Measurements from ENCODE around the gene EXOSC5.

Gene EXOSC5

GRCh38 chr19:41420101-41420880, 23.1 kb upstream of the EXOSC5 start:
- Histone ChIP-seq H3K9me3 (ENCODE audit: insufficient read depth, low read length) (no peaks in the 10 kb centered on the region), H3K79me2 (ENCODE audit: low read length) (no peaks in the 10 kb centered on the region), H3K4me1 (ENCODE audit: low read length) (no peaks in the 10 kb centered on the region), H3K9ac (ENCODE audit: low read length) (no peak overlapping the region), H2AFZ (ENCODE audit: low read depth, low read length) (no peak overlapping the region), H3K36me3 (replicated peaks; ENCODE audit: low read depth, low read length) (peaks cover 11% of the 10 kb centered on the region), H3K27ac (ENCODE audit: low read length) (no peak overlapping the region), H4K20me1 (ENCODE audit: insufficient read depth, low read length) (no peaks in the 10 kb centered on the region), H3K4me3 (ENCODE audit: low read length) (no peak overlapping the region), H3K4me2 (ENCODE audit: low read length) (no peak overlapping the region), H3K27me3 (ENCODE audit: low read depth, low read length) (no peaks in the 10 kb centered on the region)
- no peak for TF ChIP-seq EZH2phosphoT487 (IDR thresholded peaks at IDR 0.05; ENCODE audit: low read depth)
- no peak for TF ChIP-seq CTCF (IDR thresholded peaks at IDR 0.05; ENCODE audit: low read depth, low read length)

- H3K4me2 ChIP-seq (ENCODE audit: low read length): no peak overlapping the region
- no peaks in the 10 kb centered on the region for H4K20me1 ChIP-seq (ENCODE audit: insufficient read depth, low read length)
- H2AFZ ChIP-seq (ENCODE audit: low read depth, low read length): no peak overlapping the region
- TF ChIP-seq CTCF (IDR thresholded peaks at IDR 0.05; ENCODE audit: low read depth, low read length) (no peak), EZH2phosphoT487 (IDR thresholded peaks at IDR 0.05; ENCODE audit: low read depth) (no peak)
- no peaks in the 10 kb centered on the region for H3K9me3 ChIP-seq (ENCODE audit: insufficient read depth, low read length)
- H3K79me2 ChIP-seq (ENCODE audit: low read length): no peaks in the 10 kb centered on the region
- H3K4me1 ChIP-seq (ENCODE audit: low read length): no peaks in the 10 kb centered on the region
- no peak overlapping the region for H3K27ac ChIP-seq (ENCODE audit: low read length)
- no peaks in the 10 kb centered on the region for H3K27me3 ChIP-seq (ENCODE audit: low read depth, low read length)
- peaks cover 16% of the 10 kb centered on the region for H3K36me3 ChIP-seq (replicated peaks; ENCODE audit: low read depth, low read length)
- no peak overlapping the region for H3K4me3 ChIP-seq (ENCODE audit: low read length)
- H3K9ac ChIP-seq (ENCODE audit: low read length): no peak overlapping the region
These were observed 19.1 kb upstream of the EXOSC5 start for GRCh38 chr19:41416194-41416674.

- no peak overlapping the region for H3K27ac ChIP-seq (ENCODE audit: low read length)
- no peaks in the 10 kb centered on the region for H3K4me1 ChIP-seq (ENCODE audit: low read length)
- TF ChIP-seq EZH2phosphoT487 (IDR thresholded peaks at IDR 0.05; ENCODE audit: low read depth) (no peak), CTCF (IDR thresholded peaks at IDR 0.05; ENCODE audit: low read depth, low read length) (no peak)
- no peak overlapping the region for H2AFZ ChIP-seq (ENCODE audit: low read depth, low read length)
- no peaks in the 10 kb centered on the region for H4K20me1 ChIP-seq (ENCODE audit: insufficient read depth, low read length)
- H3K9ac ChIP-seq (ENCODE audit: low read length): no peak overlapping the region
- H3K27me3 ChIP-seq (ENCODE audit: low read depth, low read length): no peaks in the 10 kb centered on the region
- H3K9me3 ChIP-seq (ENCODE audit: insufficient read depth, low read length): no peaks in the 10 kb centered on the region
- H3K79me2 ChIP-seq (ENCODE audit: low read length): no peaks in the 10 kb centered on the region
- H3K36me3 ChIP-seq (replicated peaks; ENCODE audit: low read depth, low read length): peaks cover 10% of the 10 kb centered on the region
- H3K4me3 ChIP-seq (ENCODE audit: low read length): no peak overlapping the region
- no peak overlapping the region for H3K4me2 ChIP-seq (ENCODE audit: low read length)
These were observed 18.0 kb upstream of the EXOSC5 start for GRCh38 chr19:41415154-41415571.

- no peaks in the 10 kb centered on the region for H3K79me2 ChIP-seq (ENCODE audit: low read length)
- no peak overlapping the region for H3K4me2 ChIP-seq (ENCODE audit: low read length)
- no peak overlapping the region for H3K4me3 ChIP-seq (ENCODE audit: low read length)
- no peak overlapping the region for H2AFZ ChIP-seq (ENCODE audit: low read depth, low read length)
- no peaks in the 10 kb centered on the region for H3K9me3 ChIP-seq (ENCODE audit: insufficient read depth, low read length)
- no peak overlapping the region for H3K27ac ChIP-seq (ENCODE audit: low read length)
- no peak overlapping the region for H3K9ac ChIP-seq (ENCODE audit: low read length)
- no peaks in the 10 kb centered on the region for H3K27me3 ChIP-seq (ENCODE audit: low read depth, low read length)
- no peaks in the 10 kb centered on the region for H3K4me1 ChIP-seq (ENCODE audit: low read length)
- 0 out of 2 replicates have a peak, but pooled peaks cover 3% of the 10 kb centered on the region for H4K20me1 ChIP-seq (ENCODE audit: insufficient read depth, low read length)
- H3K36me3 ChIP-seq (replicated peaks; ENCODE audit: low read depth, low read length): peaks cover 7% of the 10 kb centered on the region
- TF ChIP-seq CTCF (IDR thresholded peaks at IDR 0.05; ENCODE audit: low read depth, low read length) (no peak), EZH2phosphoT487 (IDR thresholded peaks at IDR 0.05; ENCODE audit: low read depth) (no peak)
These were observed 17.3 kb upstream of the EXOSC5 start for GRCh38 chr19:41414461-41414860.
